Suprapubic skin (tissue), 4 donors: ENCODE results near the gene C4orf33. TPM values are rescaled to one million over a fixed set of nuclear protein-coding genes. Genes with fewer than 3 reads are reported as not detected.

Source experiments
- DNase-seq, 2 donors: peaks; one replicate each; pipeline ENCODE4 v3.0.0-alpha.2; 2019; ENCODE audit warnings: low spot score in 2 of 2
- H3K27ac ChIP-seq: fragments of 200-600 bp; sonication (generic); one replicate; pipeline ENCODE4 v1.5.1; 2019
- H3K27me3 ChIP-seq: fragments of 200-600 bp; sonication (generic); one replicate; pipeline ENCODE4 v1.5.1; 2019
- H3K36me3 ChIP-seq: fragments of 200-600 bp; sonication (generic); one replicate; pipeline ENCODE4 v1.5.1; 2019
- H3K4me1 ChIP-seq: fragments of 200-600 bp; sonication (generic); one replicate; pipeline ENCODE4 v1.5.1; 2019
- H3K4me3 ChIP-seq: fragments of 200-600 bp; sonication (generic); one replicate; pipeline ENCODE4 v1.5.1; 2019; ENCODE audit warnings: mild to moderate bottlenecking
- H3K9me3 ChIP-seq: fragments of 200-600 bp; sonication (generic); one replicate; pipeline ENCODE4 v1.5.1; 2019
- EP300 ChIP-seq: sonication (generic); formaldehyde crosslinking; IDR thresholded peaks from one replicate; pipeline ENCODE4 v1.6.1; 2017; ENCODE audit warnings: antibody characterized with exemption
- POLR2A ChIP-seq, 2 donors: fragments of 450-650 bp; IDR thresholded peaks; one replicate each; pipeline ENCODE4 v1.6.1; 2017; ENCODE audit warnings: antibody characterized with exemption in 2 of 2, mild to moderate bottlenecking in 2 of 2, moderate library complexity in 2 of 2
- POLR2AphosphoS5 ChIP-seq, 3 donors: sonication (generic); formaldehyde crosslinking; IDR thresholded peaks; one replicate each; pipeline ENCODE4 v1.6.1; 2017; ENCODE audit warnings: antibody characterized with exemption in 3 of 3
- WGBS: methylation state at CpG from one replicate; pipeline ENCODE4 v1.1.5; 2018; 5-methylcytosine and 5-hydroxymethylcytosine counted together
- total RNA-seq, 4 donors: library from RNA; depleted of rRNA; stranded (reverse); fragments of >200 nt; gene quantifications; one replicate each; pipeline ENCODE4 v1.1.0, GENCODE V29; 2016
- TF ChIP-seq, protein P1 (sequence below), 2 donors: fragments of 200-600 bp in 1 of 2; fragments of 450-650 bp in 1 of 2; sonication (generic) in 1 of 2; IDR thresholded peaks; one replicate each; pipeline ENCODE4 v1.5.1; 2016 to 2019; ENCODE audit warnings: antibody characterized with exemption in 2 of 2, mild to moderate bottlenecking in 1 of 2, moderate library complexity in 1 of 2

The C4orf33 gene
- total RNA-seq, 4 donors from 2014 or later = 8.3 to 26.1 (median 11.9) TPM

- TF ChIP-seq EP300 (no peak), POLR2A (IDR thresholded peaks at IDR 0.05) (peak in 1 of 2 donors; percentile 70), POLR2AphosphoS5 (IDR thresholded peaks at IDR 0.05) (peak in 2 of 3 donors; percentile 81 to 95)
- TF ChIP-seq, protein P1, sequence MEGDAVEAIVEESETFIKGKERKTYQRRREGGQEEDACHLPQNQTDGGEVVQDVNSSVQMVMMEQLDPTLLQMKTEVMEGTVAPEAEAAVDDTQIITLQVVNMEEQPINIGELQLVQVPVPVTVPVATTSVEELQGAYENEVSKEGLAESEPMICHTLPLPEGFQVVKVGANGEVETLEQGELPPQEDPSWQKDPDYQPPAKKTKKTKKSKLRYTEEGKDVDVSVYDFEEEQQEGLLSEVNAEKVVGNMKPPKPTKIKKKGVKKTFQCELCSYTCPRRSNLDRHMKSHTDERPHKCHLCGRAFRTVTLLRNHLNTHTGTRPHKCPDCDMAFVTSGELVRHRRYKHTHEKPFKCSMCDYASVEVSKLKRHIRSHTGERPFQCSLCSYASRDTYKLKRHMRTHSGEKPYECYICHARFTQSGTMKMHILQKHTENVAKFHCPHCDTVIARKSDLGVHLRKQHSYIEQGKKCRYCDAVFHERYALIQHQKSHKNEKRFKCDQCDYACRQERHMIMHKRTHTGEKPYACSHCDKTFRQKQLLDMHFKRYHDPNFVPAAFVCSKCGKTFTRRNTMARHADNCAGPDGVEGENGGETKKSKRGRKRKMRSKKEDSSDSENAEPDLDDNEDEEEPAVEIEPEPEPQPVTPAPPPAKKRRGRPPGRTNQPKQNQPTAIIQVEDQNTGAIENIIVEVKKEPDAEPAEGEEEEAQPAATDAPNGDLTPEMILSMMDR (IDR thresholded peaks at IDR 0.05) = no peak
- no peaks in the 10 kb centered on the region for H3K36me3 ChIP-seq
Observed at GRCh38 chr4:129093191-129093920, 2.6 kb upstream of the C4orf33 start, which contains the start of gene SCLT1. SCLT1 (minus strand) TSS chr4:129093539; CDS start chr4:129093103, 436 bp downstream.

DNA sequence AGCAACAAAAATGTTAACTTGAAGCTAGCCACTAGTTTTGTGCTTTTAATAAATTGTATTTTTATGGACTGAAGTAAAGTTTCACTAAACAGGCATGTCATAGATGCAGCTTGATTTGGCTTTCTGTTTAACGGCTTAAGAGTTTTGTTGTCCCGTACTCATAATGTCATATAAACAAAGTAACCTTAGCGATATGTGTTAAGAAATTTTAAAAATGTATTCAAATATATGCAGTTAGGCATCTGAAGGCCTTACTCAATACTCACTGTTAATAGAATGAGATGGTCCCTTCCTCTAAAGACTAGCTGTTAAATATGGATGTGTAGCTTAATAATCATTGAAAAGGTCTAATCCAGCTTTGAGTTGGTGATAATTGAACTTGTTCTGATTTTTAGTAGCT lies 1.6 kb upstream of the C4orf33 start:
- Histone ChIP-seq H3K4me1 (peaks cover 54% of the 10 kb centered on the region), H3K4me3 (peak overlapping the region; percentile 88), H3K27me3 (no peaks in the 10 kb centered on the region), H3K27ac (no peak overlapping the region), H3K36me3 (no peaks in the 10 kb centered on the region), H3K9me3 (no peaks in the 10 kb centered on the region)
- no peak for DNase-seq
- TF ChIP-seq POLR2A (IDR thresholded peaks at IDR 0.05) = no peak
- TF ChIP-seq EP300 = no peak
- no peak for TF ChIP-seq POLR2AphosphoS5 (IDR thresholded peaks at IDR 0.05)
- TF ChIP-seq, protein P1 (IDR thresholded peaks at IDR 0.05) = no peak
- WGBS = 70% methylated on average over 3 of the region's 3 CpGs

More at GRCh38 chr4:129093191-129093920, 2.6 kb upstream of the C4orf33 start, which contains the start of gene SCLT1:
- H3K27ac ChIP-seq = peak within 1 kb of the TSS; percentile 95
- peak within 1 kb of the TSS; percentile 88 for H3K4me3 ChIP-seq
- no peaks in the 10 kb centered on the region for H3K9me3 ChIP-seq
- no peaks in the 10 kb centered on the region for H3K27me3 ChIP-seq
- peaks cover 54% of the 10 kb centered on the region for H3K4me1 ChIP-seq
- WGBS = 0% methylated on average over 28 of the region's 57 CpGs
- DNase-seq = peak; percentile 99

GRCh38 chr4:129098531-129099001 lies 2.6 kb downstream of the C4orf33 start:
- no peak for DNase-seq
- Histone ChIP-seq H3K27ac (no peak overlapping the region), H3K4me3 (no peak overlapping the region), H3K27me3 (no peaks in the 10 kb centered on the region), H3K36me3 (peaks cover 3% of the 10 kb centered on the region), H3K4me1 (peaks cover 26% of the 10 kb centered on the region), H3K9me3 (no peaks in the 10 kb centered on the region)
- TF ChIP-seq, protein P1 (IDR thresholded peaks at IDR 0.05) = no peak
- TF ChIP-seq POLR2AphosphoS5 (IDR thresholded peaks at IDR 0.05) (no peak), EP300 (no peak), POLR2A (IDR thresholded peaks at IDR 0.05) (no peak)

DNA sequence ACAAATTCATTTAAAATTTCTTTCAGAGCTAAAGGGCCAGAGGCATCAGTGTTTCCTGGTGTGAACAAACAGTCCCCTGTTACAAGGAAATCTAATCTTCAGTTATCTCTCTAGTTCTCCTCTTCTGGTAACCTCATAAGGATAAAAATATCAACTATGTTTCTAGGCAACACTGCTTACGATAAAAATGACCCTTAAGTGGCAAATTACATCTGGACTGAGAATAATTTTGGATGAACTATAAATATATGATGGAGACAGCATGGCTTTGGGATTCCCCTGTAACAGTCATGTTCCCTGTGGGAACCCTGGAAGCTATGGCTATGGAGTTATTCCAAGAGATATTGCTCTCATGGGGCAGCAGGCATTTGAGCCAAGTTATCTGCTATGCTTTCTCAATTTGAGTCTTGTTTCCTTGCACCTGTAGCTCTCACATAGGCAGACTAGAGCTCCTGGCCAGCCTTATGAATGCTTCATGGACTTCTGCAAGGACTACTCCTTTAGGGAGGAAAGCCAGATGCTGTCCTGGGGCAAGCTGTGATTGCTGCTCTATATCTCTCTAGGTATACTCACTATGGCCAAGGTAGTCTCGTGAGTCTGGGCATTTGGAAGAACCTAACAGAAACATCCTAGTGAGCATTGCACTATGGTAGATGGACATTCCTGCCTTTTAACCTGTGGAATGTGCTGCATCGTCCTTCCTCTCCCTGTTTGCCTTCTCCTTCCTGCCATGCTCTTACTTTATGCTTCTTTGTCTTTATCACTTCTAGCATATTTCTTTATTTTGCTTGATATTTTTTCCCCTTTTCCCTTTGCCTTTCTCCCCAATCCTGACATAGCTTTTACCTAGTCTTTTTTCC lies 14.2 kb downstream of the C4orf33 start:
- Histone ChIP-seq H3K9me3 (no peaks in the 10 kb centered on the region), H3K4me3 (no peak overlapping the region), H3K36me3 (peaks cover 22% of the 10 kb centered on the region), H3K4me1 (no peaks in the 10 kb centered on the region), H3K27me3 (no peaks in the 10 kb centered on the region), H3K27ac (no peak overlapping the region)
- 83% methylated on average over 3 of the region's 3 CpGs for WGBS
- TF ChIP-seq POLR2AphosphoS5 (IDR thresholded peaks at IDR 0.05) = no peak
- TF ChIP-seq, protein P1 (IDR thresholded peaks at IDR 0.05) = no peak
- no peak for TF ChIP-seq POLR2A (IDR thresholded peaks at IDR 0.05)
- TF ChIP-seq EP300 = no peak
- no peak for DNase-seq

DNA sequence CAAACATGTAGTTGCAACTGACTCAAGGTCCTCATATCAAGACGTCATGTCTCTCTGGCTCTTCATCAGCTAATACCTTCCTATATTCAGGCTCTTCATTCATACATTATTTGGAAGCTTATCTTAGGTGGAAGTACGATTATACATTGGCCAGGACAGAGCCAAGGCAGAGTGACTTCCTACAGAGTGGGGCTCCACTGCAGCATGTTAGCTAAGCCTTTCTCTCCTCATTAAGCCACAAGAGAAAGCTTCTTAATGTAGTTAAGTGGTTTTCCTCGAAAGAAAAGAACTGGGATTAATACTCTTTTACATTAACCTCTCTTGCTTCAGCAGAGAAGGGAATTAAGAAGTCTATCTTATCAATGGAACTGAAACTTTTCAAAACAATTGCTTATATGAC lies 15.0 kb downstream of the C4orf33 start:
- Histone ChIP-seq H3K9me3 (no peaks in the 10 kb centered on the region), H3K27me3 (no peaks in the 10 kb centered on the region), H3K36me3 (peaks cover 22% of the 10 kb centered on the region), H3K4me1 (no peaks in the 10 kb centered on the region), H3K27ac (no peak overlapping the region), H3K4me3 (no peak overlapping the region)
- WGBS = 86% methylated on average over 3 of the region's 3 CpGs
- DNase-seq = no peak
- TF ChIP-seq POLR2AphosphoS5 (IDR thresholded peaks at IDR 0.05) = no peak
- no peak for TF ChIP-seq POLR2A (IDR thresholded peaks at IDR 0.05)
- TF ChIP-seq EP300 = no peak
- TF ChIP-seq, protein P1 (IDR thresholded peaks at IDR 0.05) = no peak
